ENCODE results near the gene SLC9C2. TPM values are rescaled to one million over a fixed set of nuclear protein-coding genes. Genes with fewer than 3 reads are reported as not detected.
"Not testable (repeated sequence)": the region's sequence is repeated elsewhere in the genome, so short reads cannot be mapped to it uniquely, and the experiment has no call there.

Gene SLC9C2
- total RNA-seq, 2 donors from 2014 or later = not detected

- H3K36me3 Mint-ChIP-seq (ENCODE audit: insufficient read depth in 2 of 2) = peaks cover 9 to 16% of the 10 kb centered on the region in 2 donors
Observed at GRCh38 chr1:173616859-173617258, 14.0 kb upstream of the SLC9C2 start.

GRCh38 chr1:173613086-173613485, 10.2 kb upstream of the SLC9C2 start:
- H3K27ac Mint-ChIP-seq; H3K27me3 Mint-ChIP-seq (ENCODE audit: low read depth); H3K4me3 Mint-ChIP-seq; H3K4me1 Mint-ChIP-seq (ENCODE audit: low read depth); H3K9me3 Mint-ChIP-seq; ATAC-seq (replicated peaks in 1 of 2); DNase-seq; H3K36me3 Mint-ChIP-seq (ENCODE audit: insufficient read depth in 2 of 2): not testable (repeated sequence)

More at GRCh38 chr1:173616859-173617258, 14.0 kb upstream of the SLC9C2 start:
- Mint-ChIP-seq H3K4me1 (ENCODE audit: low read depth) (no peaks in the 10 kb centered on the region), H3K27ac (no peak overlapping the region), H3K4me3 (no peak overlapping the region), H3K27me3 (ENCODE audit: low read depth) (peaks cover 9% of the 10 kb centered on the region), H3K9me3 (peaks cover 14 to 20% of the 10 kb centered on the region in 2 donors)
- DNase-seq (no peak), ATAC-seq (replicated peaks in 1 of 2) (no peak)

- H3K4me3 Mint-ChIP-seq = no peak overlapping the region
- peaks cover 5% of the 10 kb centered on the region for H3K27me3 Mint-ChIP-seq (ENCODE audit: low read depth)
- ATAC-seq (replicated peaks in 1 of 2) (no peak), DNase-seq (no peak)
- no peaks in the 10 kb centered on the region for H3K4me1 Mint-ChIP-seq (ENCODE audit: low read depth)
- no peak overlapping the region for H3K27ac Mint-ChIP-seq
- H3K36me3 Mint-ChIP-seq (ENCODE audit: insufficient read depth in 2 of 2) = peaks cover 2% of the 10 kb centered on the region in 2 donors
- H3K9me3 Mint-ChIP-seq = peaks cover 0 to 2% of the 10 kb centered on the region in 2 donors
Observed at GRCh38 chr1:173608503-173609216, 5.8 kb upstream of the SLC9C2 start.

GRCh38 chr1:173601588-173601987, 1.3 kb downstream of the SLC9C2 start:
- Mint-ChIP-seq H3K4me3 (peak overlapping the region in 1 of 2 donors; percentile 14), H3K4me1 (ENCODE audit: low read depth) (no peaks in the 10 kb centered on the region), H3K27ac (no peak overlapping the region), H3K36me3 (ENCODE audit: insufficient read depth in 2 of 2) (peaks cover 0 to 2% of the 10 kb centered on the region in 2 donors), H3K27me3 (ENCODE audit: low read depth) (peaks cover 5% of the 10 kb centered on the region), H3K9me3 (no peaks in the 10 kb centered on the region)
- DNase-seq (no peak), ATAC-seq (replicated peaks in 1 of 2) (no peak)

- Mint-ChIP-seq H3K27ac (no peak overlapping the region), H3K4me1 (ENCODE audit: low read depth) (no peaks in the 10 kb centered on the region), H3K4me3 (no peak overlapping the region), H3K27me3 (ENCODE audit: low read depth) (no peaks in the 10 kb centered on the region), H3K9me3 (no peaks in the 10 kb centered on the region), H3K36me3 (ENCODE audit: insufficient read depth in 2 of 2) (no peaks in the 10 kb centered on the region)
- no peak for DNase-seq
- no peak for ATAC-seq (replicated peaks in 1 of 2)
Observed at GRCh38 chr1:173596097-173596825, 6.6 kb downstream of the SLC9C2 start.

GRCh38 chr1:173591138-173591537, 11.7 kb downstream of the SLC9C2 start:
- H3K9me3 Mint-ChIP-seq; H3K27ac Mint-ChIP-seq; H3K4me3 Mint-ChIP-seq; DNase-seq; H3K4me1 Mint-ChIP-seq (ENCODE audit: low read depth); H3K27me3 Mint-ChIP-seq (ENCODE audit: low read depth); H3K36me3 Mint-ChIP-seq (ENCODE audit: insufficient read depth in 2 of 2); ATAC-seq (replicated peaks in 1 of 2): not testable (repeated sequence)

- Mint-ChIP-seq H3K27ac (no peak overlapping the region), H3K27me3 (ENCODE audit: low read depth) (no peaks in the 10 kb centered on the region)
Observed at GRCh38 chr1:173590557-173590956, 12.3 kb downstream of the SLC9C2 start.

GRCh38 chr1:173581383-173582079, 21.3 kb downstream of the SLC9C2 start:
- peak overlapping the region; percentile 66 for H3K27ac Mint-ChIP-seq
- DNase-seq (peak; percentile 3 to 5), ATAC-seq (replicated peaks in 1 of 2) (peak; percentile 87 to 93)
- peaks cover 11% of the 10 kb centered on the region for H3K4me1 Mint-ChIP-seq (ENCODE audit: low read depth)
- no peaks in the 10 kb centered on the region for H3K36me3 Mint-ChIP-seq (ENCODE audit: insufficient read depth in 2 of 2)
- H3K4me3 Mint-ChIP-seq = peak overlapping the region in 1 of 2 donors; percentile 33
- H3K27me3 Mint-ChIP-seq (ENCODE audit: low read depth) = no peaks in the 10 kb centered on the region
- no peaks in the 10 kb centered on the region for H3K9me3 Mint-ChIP-seq

More at GRCh38 chr1:173590557-173590956, 12.3 kb downstream of the SLC9C2 start:
- ATAC-seq (replicated peaks in 1 of 2) (no peak), DNase-seq (no peak)
- Mint-ChIP-seq H3K36me3 (ENCODE audit: insufficient read depth in 2 of 2) (no peaks in the 10 kb centered on the region), H3K9me3 (no peaks in the 10 kb centered on the region), H3K4me3 (no peak overlapping the region), H3K4me1 (ENCODE audit: low read depth) (no peaks in the 10 kb centered on the region)

GRCh38 chr1:173580658-173581057, 22.2 kb downstream of the SLC9C2 start:
- no peak for DNase-seq
- H3K9me3 Mint-ChIP-seq = no peaks in the 10 kb centered on the region
- no peaks in the 10 kb centered on the region for H3K36me3 Mint-ChIP-seq (ENCODE audit: insufficient read depth in 2 of 2)
- no peak overlapping the region for H3K27ac Mint-ChIP-seq
- H3K4me1 Mint-ChIP-seq (ENCODE audit: low read depth) = peaks cover 11% of the 10 kb centered on the region
- H3K4me3 Mint-ChIP-seq = no peak overlapping the region
- H3K27me3 Mint-ChIP-seq (ENCODE audit: low read depth) = no peaks in the 10 kb centered on the region
- no peak for ATAC-seq (replicated peaks in 1 of 2)

GRCh38 chr1:173580071-173580470, 22.8 kb downstream of the SLC9C2 start:
- no peak overlapping the region for H3K27ac Mint-ChIP-seq
- DNase-seq = no peak
- no peak overlapping the region for H3K4me3 Mint-ChIP-seq
- no peaks in the 10 kb centered on the region for H3K9me3 Mint-ChIP-seq
- no peaks in the 10 kb centered on the region for H3K27me3 Mint-ChIP-seq (ENCODE audit: low read depth)
- no peak for ATAC-seq (replicated peaks in 1 of 2)
- H3K4me1 Mint-ChIP-seq (ENCODE audit: low read depth) = peaks cover 11% of the 10 kb centered on the region
- H3K36me3 Mint-ChIP-seq (ENCODE audit: insufficient read depth in 2 of 2) = no peaks in the 10 kb centered on the region

GRCh38 chr1:173573596-173573995, 29.3 kb downstream of the SLC9C2 start:
- Mint-ChIP-seq H3K27ac (no peak overlapping the region), H3K4me1 (ENCODE audit: low read depth) (no peaks in the 10 kb centered on the region), H3K9me3 (no peaks in the 10 kb centered on the region), H3K36me3 (ENCODE audit: insufficient read depth in 2 of 2) (peaks cover 0 to 4% of the 10 kb centered on the region in 2 donors), H3K4me3 (no peak overlapping the region), H3K27me3 (ENCODE audit: low read depth) (peaks cover 8% of the 10 kb centered on the region)
- ATAC-seq (replicated peaks in 1 of 2) (no peak), DNase-seq (no peak)

- Mint-ChIP-seq H3K9me3 (peaks cover 2 to 6% of the 10 kb centered on the region in 2 donors), H3K27ac (peak overlapping the region; percentile 76), H3K27me3 (ENCODE audit: low read depth) (peaks cover 13% of the 10 kb centered on the region), H3K4me3 (no peak overlapping the region), H3K36me3 (ENCODE audit: insufficient read depth in 2 of 2) (peaks cover 0 to 8% of the 10 kb centered on the region in 2 donors), H3K4me1 (ENCODE audit: low read depth) (no peaks in the 10 kb centered on the region)
- DNase-seq = no peak
- ATAC-seq (replicated peaks in 1 of 2) = no peak
Observed at GRCh38 chr1:173572201-173572873, 30.5 kb downstream of the SLC9C2 start.
